Neural progenitor cell (in vitro differentiated cells): Measurements from ENCODE around the gene RPS15A. TPM values are rescaled to one million over a fixed set of nuclear protein-coding genes. Genes with fewer than 3 reads are reported as not detected.

Experiments
- DNase-seq: peaks from one replicate; pipeline ENCODE4 v3.0.0-alpha.2; 2016; ENCODE audit warnings: low spot score
- H2AFZ ChIP-seq: fragments of 200-600 bp; sonication (generic); replicated peaks from 2 replicates; pipeline ENCODE4 v1.6.1; 2016; ENCODE audit warnings: antibody characterized with exemption
- H3F3A ChIP-seq: fragments of 200-600 bp; sonication (generic); 2 replicates; pipeline ENCODE4 v1.6.1; 2016; ENCODE audit warnings: antibody characterized with exemption, low read depth
- H3K27ac ChIP-seq: fragments of 200-600 bp; sonication (generic); 2 replicates; pipeline ENCODE4 v1.5.1; 2016; ENCODE audit warnings: mild to moderate bottlenecking
- H3K27me3 ChIP-seq: fragments of 200-600 bp; sonication (generic); 2 replicates; pipeline ENCODE4 v1.6.1; 2016; ENCODE audit warnings: mild to moderate bottlenecking, moderate library complexity
- H3K36me3 ChIP-seq: fragments of 200-600 bp; sonication (generic); 2 replicates; pipeline ENCODE4 v1.5.1; 2016
- H3K4me1 ChIP-seq: fragments of 200-600 bp; sonication (generic); 2 replicates; pipeline ENCODE4 v1.6.1; 2016; ENCODE audit warnings: mixed run types
- H3K4me2 ChIP-seq: fragments of 200-600 bp; sonication (generic); 2 replicates; pipeline ENCODE4 v1.6.1; 2016
- H3K4me3 ChIP-seq: fragments of 200-600 bp; sonication (generic); 2 replicates; pipeline ENCODE4 v1.5.1; 2016
- H3K79me2 ChIP-seq: fragments of 200-600 bp; sonication (generic); 2 replicates; pipeline ENCODE4 v1.6.1; 2016; ENCODE audit warnings: low read depth
- H3K9ac ChIP-seq: fragments of 200-600 bp; sonication (generic); 2 replicates; pipeline ENCODE4 v1.6.1; 2016
- H3K9me3 ChIP-seq: fragments of 200-600 bp; sonication (generic); 2 replicates; pipeline ENCODE4 v1.5.1; 2016; ENCODE audit warnings: low read depth
- H4K20me1 ChIP-seq: fragments of 200-600 bp; sonication (generic); 2 replicates; pipeline ENCODE4 v1.6.1; 2016; ENCODE audit warnings: low read depth
- H3K27ac Mint-ChIP-seq: 3 replicates; pipeline ENCODE4 v1.8.0; 2021; ENCODE audit warnings: mixed read lengths
- H3K27me3 Mint-ChIP-seq: 2 replicates; pipeline ENCODE4 v1.8.0; 2022; ENCODE audit warnings: low read depth, mild to moderate bottlenecking, inconsistent platforms, moderate library complexity, mixed read lengths; ENCODE audit not compliant: insufficient read depth
- H3K36me3 Mint-ChIP-seq: 3 replicates; pipeline ENCODE4 v1.8.0; 2021; ENCODE audit warnings: mixed read lengths
- H3K4me1 Mint-ChIP-seq: 3 replicates; pipeline ENCODE4 v1.8.0; 2021; ENCODE audit warnings: mixed read lengths
- H3K4me3 Mint-ChIP-seq: 3 replicates; pipeline ENCODE4 v1.8.0; 2021; ENCODE audit warnings: mild to moderate bottlenecking, moderate library complexity, mixed read lengths
- H3K9me3 Mint-ChIP-seq: 3 replicates; pipeline ENCODE4 v1.8.0; 2020; ENCODE audit warnings: mixed read lengths
- EZH2 ChIP-seq: fragments of 200-600 bp; sonication (generic); IDR thresholded peaks from 2 replicates; pipeline ENCODE4 v1.6.1; 2017; ENCODE audit warnings: antibody characterized with exemption, mild to moderate bottlenecking, moderate library complexity
- EZH2phosphoT487 ChIP-seq: fragments of 200-600 bp; sonication (generic); IDR thresholded peaks from 2 replicates; pipeline ENCODE4 v1.6.1; 2017; ENCODE audit warnings: antibody characterized with exemption
- total RNA-seq: library from RNA; depleted of rRNA; stranded (reverse); fragments of >200 nt; gene quantifications from 2 replicates; pipeline ENCODE4 v1.2.3, GENCODE V29; 2015; ENCODE audit warnings: low replicate concordance
- TF ChIP-seq, protein P1 (sequence below): fragments of 200-600 bp; sonication (generic); IDR thresholded peaks from 2 replicates; pipeline ENCODE4 v1.5.1; 2017; ENCODE audit warnings: antibody characterized with exemption, mild to moderate bottlenecking

The RPS15A gene
- total RNA-seq, 1 donor from 2014 or later, result 4,863 TPM

- Mint-ChIP-seq H3K27me3 (no peaks in the 10 kb centered on the region), H3K36me3 (peaks cover 49% of the 10 kb centered on the region)
- peaks cover 32% of the 10 kb centered on the region for H3K36me3 ChIP-seq
Observed at GRCh38 chr16:18832006-18832405, 41.9 kb upstream of the RPS15A start.

DNA sequence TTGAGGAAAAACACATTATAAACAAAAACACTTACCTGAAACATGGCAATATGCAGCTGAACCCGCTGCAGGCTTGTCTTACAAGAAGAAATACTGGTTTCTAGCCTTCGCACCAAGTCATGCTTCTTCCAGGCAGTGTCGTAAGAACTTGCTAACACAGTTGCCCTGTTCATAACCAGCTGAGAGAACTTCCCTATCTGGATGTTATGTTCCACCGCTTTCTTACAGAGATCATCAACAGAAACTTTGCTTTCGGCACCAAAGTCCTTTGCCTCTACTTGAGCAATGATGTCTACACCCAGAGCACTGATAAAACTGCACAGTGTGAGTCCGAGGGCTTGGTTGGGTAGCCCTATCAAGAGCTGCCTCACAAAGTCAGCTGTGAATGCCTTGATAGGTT is 39.1 kb upstream of the RPS15A start:
- H3K27ac Mint-ChIP-seq, result no peak overlapping the region
- peaks cover 24% of the 10 kb centered on the region for H3K36me3 ChIP-seq

More at GRCh38 chr16:18832006-18832405, 41.9 kb upstream of the RPS15A start:
- H3K9me3 ChIP-seq, result no peaks in the 10 kb centered on the region
- H3K27ac ChIP-seq, result peak overlapping the region; percentile 91
- H3K79me2 ChIP-seq, result no peaks in the 10 kb centered on the region
- H3F3A ChIP-seq, result peaks cover 31% of the 10 kb centered on the region
- no peak overlapping the region for H2AFZ ChIP-seq
- Mint-ChIP-seq H3K4me3 (no peak overlapping the region), H3K27ac (no peak overlapping the region), H3K4me1 (peaks cover 17% of the 10 kb centered on the region), H3K9me3 (no peaks in the 10 kb centered on the region)
- DNase-seq, result peak; percentile 80
- H3K9ac ChIP-seq, result no peak overlapping the region
- peak overlapping the region; percentile 62 for H3K4me2 ChIP-seq
- peaks cover 15% of the 10 kb centered on the region for H3K4me1 ChIP-seq
- TF ChIP-seq, protein P1, sequence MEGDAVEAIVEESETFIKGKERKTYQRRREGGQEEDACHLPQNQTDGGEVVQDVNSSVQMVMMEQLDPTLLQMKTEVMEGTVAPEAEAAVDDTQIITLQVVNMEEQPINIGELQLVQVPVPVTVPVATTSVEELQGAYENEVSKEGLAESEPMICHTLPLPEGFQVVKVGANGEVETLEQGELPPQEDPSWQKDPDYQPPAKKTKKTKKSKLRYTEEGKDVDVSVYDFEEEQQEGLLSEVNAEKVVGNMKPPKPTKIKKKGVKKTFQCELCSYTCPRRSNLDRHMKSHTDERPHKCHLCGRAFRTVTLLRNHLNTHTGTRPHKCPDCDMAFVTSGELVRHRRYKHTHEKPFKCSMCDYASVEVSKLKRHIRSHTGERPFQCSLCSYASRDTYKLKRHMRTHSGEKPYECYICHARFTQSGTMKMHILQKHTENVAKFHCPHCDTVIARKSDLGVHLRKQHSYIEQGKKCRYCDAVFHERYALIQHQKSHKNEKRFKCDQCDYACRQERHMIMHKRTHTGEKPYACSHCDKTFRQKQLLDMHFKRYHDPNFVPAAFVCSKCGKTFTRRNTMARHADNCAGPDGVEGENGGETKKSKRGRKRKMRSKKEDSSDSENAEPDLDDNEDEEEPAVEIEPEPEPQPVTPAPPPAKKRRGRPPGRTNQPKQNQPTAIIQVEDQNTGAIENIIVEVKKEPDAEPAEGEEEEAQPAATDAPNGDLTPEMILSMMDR, result no peak
- TF ChIP-seq EZH2, result no peak
- no peak for TF ChIP-seq EZH2phosphoT487
- peak overlapping the region; percentile 17 for H3K4me3 ChIP-seq
- H4K20me1 ChIP-seq, result peaks cover 13% of the 10 kb centered on the region
- H3K27me3 ChIP-seq, result no peaks in the 10 kb centered on the region

GRCh38 chr16:18827890-18828289 is 37.8 kb upstream of the RPS15A start:
- Histone ChIP-seq H3K36me3 (peaks cover 10% of the 10 kb centered on the region), H3K27ac (no peak overlapping the region), H3K79me2 (no peaks in the 10 kb centered on the region), H3K4me2 (no peak overlapping the region), H3K4me3 (no peak overlapping the region), H3K27me3 (no peaks in the 10 kb centered on the region), H2AFZ (no peak overlapping the region), H3K4me1 (peaks cover 12% of the 10 kb centered on the region), H3K9ac (no peak overlapping the region), H4K20me1 (peaks cover 13% of the 10 kb centered on the region), H3K9me3 (no peaks in the 10 kb centered on the region), H3F3A (peaks cover 20% of the 10 kb centered on the region)
- Mint-ChIP-seq H3K36me3 (peaks cover 23% of the 10 kb centered on the region), H3K4me1 (peaks cover 14% of the 10 kb centered on the region), H3K27ac (no peak overlapping the region), H3K4me3 (no peak overlapping the region), H3K27me3 (no peaks in the 10 kb centered on the region), H3K9me3 (no peaks in the 10 kb centered on the region)
- no peak for DNase-seq
- TF ChIP-seq, protein P1, result no peak
- no peak for TF ChIP-seq EZH2
- no peak for TF ChIP-seq EZH2phosphoT487

More for the DNA sequence above, 39.1 kb upstream of the RPS15A start:
- Histone ChIP-seq H3K4me1 (peaks cover 15% of the 10 kb centered on the region), H2AFZ (no peak overlapping the region), H3F3A (peaks cover 27% of the 10 kb centered on the region), H3K27ac (peak overlapping the region; percentile 43), H4K20me1 (peaks cover 13% of the 10 kb centered on the region), H3K9ac (no peak overlapping the region), H3K27me3 (no peaks in the 10 kb centered on the region), H3K4me2 (no peak overlapping the region), H3K9me3 (no peaks in the 10 kb centered on the region), H3K79me2 (no peaks in the 10 kb centered on the region), H3K4me3 (no peak overlapping the region)
- H3K36me3 Mint-ChIP-seq, result peaks cover 29% of the 10 kb centered on the region
- no peak for DNase-seq
- TF ChIP-seq EZH2 (no peak), EZH2phosphoT487 (no peak)
- TF ChIP-seq, protein P1, result no peak
- H3K4me1 Mint-ChIP-seq, result peaks cover 17% of the 10 kb centered on the region
- H3K9me3 Mint-ChIP-seq, result no peaks in the 10 kb centered on the region
- H3K4me3 Mint-ChIP-seq, result no peak overlapping the region
- no peaks in the 10 kb centered on the region for H3K27me3 Mint-ChIP-seq
